ENCODE results near the gene MSMB.
"Not testable (repeated sequence)": the region's sequence is repeated elsewhere in the genome, so short reads cannot be mapped to it uniquely, and the experiment has no call there.

MSMB gene

GRCh38 chr10:46006219-46006618 is 39.9 kb downstream of the MSMB start:
- peak; percentile 68 for DNase-seq (ENCODE audit: low spot score)

GRCh38 chr10:46005383-46005782 is 40.7 kb downstream of the MSMB start:
- DNase-seq (ENCODE audit: low spot score) = no peak

- DNase-seq (ENCODE audit: low spot score) = no peak
Observed at GRCh38 chr10:46004963-46005362, 41.1 kb downstream of the MSMB start.

- DNase-seq (ENCODE audit: low spot score) = peak; percentile 18
Observed at GRCh38 chr10:46002916-46003693, 43.0 kb downstream of the MSMB start.

GRCh38 chr10:46002189-46002687 is 43.8 kb downstream of the MSMB start:
- not testable (repeated sequence) for DNase-seq (ENCODE audit: low spot score)

- no peak for DNase-seq (ENCODE audit: low spot score)
Observed at GRCh38 chr10:46001187-46001756, 44.8 kb downstream of the MSMB start.

GRCh38 chr10:46000538-46000937 is 45.5 kb downstream of the MSMB start:
- no peak for DNase-seq (ENCODE audit: low spot score)

- not testable (repeated sequence) for DNase-seq (ENCODE audit: low spot score)
Observed at GRCh38 chr10:45999955-46000354, 46.1 kb downstream of the MSMB start.

GRCh38 chr10:45997994-45998763 is 47.9 kb downstream of the MSMB start:
- DNase-seq (ENCODE audit: low spot score) = no peak

GRCh38 chr10:45997557-45997956 is 48.5 kb downstream of the MSMB start:
- no peak for DNase-seq (ENCODE audit: low spot score)

- not testable (repeated sequence) for DNase-seq (ENCODE audit: low spot score)
Observed at GRCh38 chr10:45985590-45985989, 60.5 kb downstream of the MSMB start.

GRCh38 chr10:45984473-45984872 is 61.6 kb downstream of the MSMB start:
- not testable (repeated sequence) for DNase-seq (ENCODE audit: low spot score)

GRCh38 chr10:45983538-45984186 is 62.4 kb downstream of the MSMB start:
- DNase-seq (ENCODE audit: low spot score) = not testable (repeated sequence)

Data from GM03348 (cell line).